ENCODE measurements around the gene CLDN6.

- TF ChIP-seq CTCF (IDR thresholded peaks at IDR 0.05; ENCODE audit: low read length) (no peak), EZH2 (IDR thresholded peaks at IDR 0.05; ENCODE audit: borderline replicate concordance, low read length) (no peak)
These were observed 26.7 kb upstream of the CLDN6 start for GRCh38 chr16:3044708-3045107.

Measured in OCI-LY1 (cell line).